ENCODE data around the gene SYT13.

SYT13 gene

DNA sequence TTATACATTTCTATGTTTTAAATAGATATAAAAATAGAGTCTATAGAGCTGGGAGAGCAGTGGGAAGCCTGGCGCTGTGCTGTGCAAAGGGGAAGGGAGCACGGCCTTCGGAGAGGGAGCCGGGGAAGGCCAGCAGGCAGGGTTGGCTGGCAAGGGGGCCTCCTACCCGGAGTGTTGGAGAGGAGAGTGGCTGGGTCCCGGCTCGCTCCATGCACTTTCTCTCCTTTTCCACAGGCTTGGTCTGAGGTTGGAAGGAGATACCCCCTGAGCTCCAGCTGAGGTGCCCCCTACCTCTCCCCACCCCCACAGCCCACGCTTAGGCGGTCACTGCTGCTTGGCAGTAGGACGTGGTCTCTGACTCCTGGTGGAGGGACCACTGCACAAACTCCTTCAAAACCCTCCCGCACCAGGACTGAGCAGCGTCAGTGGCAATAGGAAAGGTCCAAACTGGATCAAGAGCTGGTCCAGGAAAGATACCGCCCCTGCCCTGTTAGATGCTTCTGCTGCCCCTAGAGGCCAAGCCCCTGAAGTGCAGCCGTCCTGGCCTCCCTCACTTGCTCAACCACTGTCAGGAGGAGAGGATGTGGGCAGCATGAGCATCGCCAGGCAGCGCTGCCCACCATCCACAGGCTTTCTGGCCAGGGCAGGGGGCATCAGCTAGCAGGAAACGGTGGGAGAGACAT is 52.9 kb downstream of the SYT13 start:
- peak; percentile 92 for TF ChIP-seq CTCF (IDR thresholded peaks at IDR 0.05; ENCODE audit: control insufficient read depth, extremely low read depth, insufficient read depth)
- DNase-seq (ENCODE audit: low read depth), result peak; percentile 3
- no peak overlapping the region for H3K4me3 ChIP-seq (ENCODE audit: low read depth, low read length)

- H3K4me3 ChIP-seq (ENCODE audit: low read depth, low read length), result no peak overlapping the region
- no peak for DNase-seq (ENCODE audit: low read depth)
- no peak for TF ChIP-seq CTCF (IDR thresholded peaks at IDR 0.05; ENCODE audit: control insufficient read depth, extremely low read depth, insufficient read depth)
These were observed 53.6 kb downstream of the SYT13 start for GRCh38 chr11:45232341-45233080.

DNA sequence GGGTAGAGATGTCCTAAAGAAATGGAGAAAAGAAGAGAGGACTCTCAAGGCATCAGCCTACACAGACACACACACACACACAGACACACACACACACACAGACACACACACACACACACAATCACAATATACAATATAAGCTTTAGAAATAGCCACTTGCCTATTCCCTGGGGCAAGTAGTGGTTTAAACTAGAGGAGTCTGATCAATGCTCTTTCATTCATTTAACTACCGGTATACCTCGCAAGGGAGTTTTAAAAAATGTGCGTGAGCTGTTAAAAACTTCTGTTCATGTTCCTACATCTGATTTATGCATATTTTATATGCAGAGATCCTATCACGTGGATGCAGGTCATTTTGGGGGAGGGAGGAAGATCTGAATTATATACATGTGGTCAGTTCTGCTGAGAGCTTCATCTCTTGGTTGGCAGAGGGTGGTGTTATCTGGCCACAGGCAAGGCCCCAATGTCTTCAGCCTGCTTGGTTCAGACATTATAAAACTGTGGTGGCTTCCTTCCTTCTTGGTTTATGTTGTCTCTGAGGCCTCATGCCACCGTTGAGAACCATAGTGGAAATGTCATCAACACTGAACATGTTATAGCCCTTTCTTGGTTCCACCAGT is 56.6 kb downstream of the SYT13 start:
- H3K4me3 ChIP-seq (ENCODE audit: low read depth, low read length), result no peak overlapping the region
- DNase-seq (ENCODE audit: low read depth), result no peak
- no peak for TF ChIP-seq CTCF (IDR thresholded peaks at IDR 0.05; ENCODE audit: control insufficient read depth, extremely low read depth, insufficient read depth)

DNA sequence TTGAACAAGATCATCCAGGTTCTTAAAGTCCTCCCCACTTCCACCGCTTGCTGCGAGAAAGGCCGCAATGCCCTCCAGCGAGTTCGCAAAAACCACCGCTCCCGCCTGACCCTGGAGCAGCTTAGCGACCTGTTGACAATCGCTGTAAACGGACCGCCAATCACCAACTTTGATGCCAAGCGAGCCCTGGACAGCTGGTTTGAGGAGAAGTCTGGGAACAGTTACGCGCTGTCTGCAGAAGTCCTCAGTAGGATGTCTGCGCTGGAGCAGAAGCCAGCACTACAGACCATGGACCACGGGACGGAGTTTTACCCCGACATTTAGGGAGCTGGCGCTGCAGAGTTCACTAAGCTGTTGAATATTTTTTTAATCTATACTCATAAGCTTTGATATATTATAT is 58.3 kb downstream of the SYT13 start:
- TF ChIP-seq CTCF (IDR thresholded peaks at IDR 0.05; ENCODE audit: control insufficient read depth, extremely low read depth, insufficient read depth), result no peak
- no peak for DNase-seq (ENCODE audit: low read depth)
- no peak overlapping the region for H3K4me3 ChIP-seq (ENCODE audit: low read depth, low read length)

DNA sequence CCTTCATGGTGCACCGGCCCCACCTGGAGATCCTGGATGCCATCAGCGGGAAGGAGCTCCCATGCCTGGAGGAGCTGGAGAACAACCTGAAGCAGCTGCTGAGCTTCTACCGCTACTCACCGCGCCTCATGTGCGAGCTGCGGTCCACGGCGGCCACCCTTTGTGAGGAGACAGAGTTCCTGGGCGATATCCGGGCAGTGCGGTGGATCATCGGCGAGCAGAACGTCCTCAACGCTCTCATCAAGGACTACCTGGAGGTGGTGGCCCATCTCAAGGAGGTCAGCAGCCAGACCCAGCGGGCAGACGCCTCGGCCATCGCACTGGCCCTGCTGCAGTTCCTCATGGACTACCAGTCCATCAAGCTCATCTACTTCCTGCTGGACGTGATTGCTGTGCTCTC is 59.2 kb downstream of the SYT13 start:
- DNase-seq (ENCODE audit: low read depth), result no peak
- H3K4me3 ChIP-seq (ENCODE audit: low read depth, low read length), result no peak overlapping the region
- TF ChIP-seq CTCF (IDR thresholded peaks at IDR 0.05; ENCODE audit: control insufficient read depth, extremely low read depth, insufficient read depth), result no peak

- DNase-seq (ENCODE audit: low read depth), result no peak
- no peak for TF ChIP-seq CTCF (IDR thresholded peaks at IDR 0.05; ENCODE audit: control insufficient read depth, extremely low read depth, insufficient read depth)
- H3K4me3 ChIP-seq (ENCODE audit: low read depth, low read length), result no peak overlapping the region
These were observed 59.9 kb downstream of the SYT13 start for GRCh38 chr11:45225961-45226871.
